Heart left ventricle (tissue), 16 donors: ENCODE results near the gene CFAP299. TPM values are rescaled to one million over a fixed set of nuclear protein-coding genes. Genes with fewer than 3 reads are reported as not detected.
"Not testable (repeated sequence)": the region's sequence is repeated elsewhere in the genome, so short reads cannot be mapped to it uniquely, and the experiment has no call there.

Experiments used
- ATAC-seq, 4 donors: fragments of 200-7000 bp; cut with Tn5 transposase; one replicate each; pipeline ENCODE4 v1.9.1; 2020 to 2022; ENCODE audit warnings: moderate library complexity in 4 of 4, mild to moderate bottlenecking in 3 of 4, moderate number of reproducible peaks in 1 of 4
- DNase-seq, 5 donors: peaks; one replicate each; pipeline ENCODE4 v3.0.0-alpha.2; 2020
- H3K27ac ChIP-seq, 12 donors: fragments of 200-600 bp; sonication (generic) in 4 of 12; one replicate each; pipeline versions ENCODE4 v1.5.0 to v1.8.0; 2016 to 2022; ENCODE audit warnings: mild to moderate bottlenecking in 2 of 12
- H3K27me3 ChIP-seq, 9 donors: fragments of 200-600 bp; sonication (generic) in 2 of 9; one replicate each; pipeline versions ENCODE4 v1.5.1 to v1.8.0; 2016 to 2022; ENCODE audit warnings: mild to moderate bottlenecking in 3 of 9
- H3K36me3 ChIP-seq, 9 donors: fragments of 200-600 bp; sonication (generic) in 2 of 9; one replicate each; pipeline versions ENCODE4 v1.5.0 to v1.8.0; 2018 to 2022; ENCODE audit warnings: mild to moderate bottlenecking in 2 of 9
- H3K4me1 ChIP-seq, 12 donors: fragments of 200-600 bp; sonication (generic) in 4 of 12; one replicate each; pipeline versions ENCODE4 v1.5.0 to v1.8.0; 2016 to 2022; ENCODE audit warnings: mild to moderate bottlenecking in 3 of 12
- H3K4me3 ChIP-seq, 12 donors: fragments of 200-600 bp; sonication (generic) in 4 of 12; one replicate each; pipeline versions ENCODE4 v1.5.0 to v1.8.0; 2017 to 2022; ENCODE audit warnings: mild to moderate bottlenecking in 9 of 12, moderate library complexity in 4 of 12
- H3K9me3 ChIP-seq, 12 donors: fragments of 200-600 bp; sonication (generic) in 4 of 12; one replicate each; pipeline versions ENCODE4 v1.5.0 to v1.8.0; 2016 to 2022; ENCODE audit warnings: mild to moderate bottlenecking in 1 of 12
- CTCF ChIP-seq, 12 donors: fragments of 200-600 bp; sonication (generic) in 4 of 12; IDR thresholded peaks; one replicate each; pipeline versions ENCODE4 v1.5.0 to v1.8.0; 2018 to 2022; ENCODE audit warnings: antibody characterized with exemption in 12 of 12, mild to moderate bottlenecking in 5 of 12
- POLR2A ChIP-seq, 2 donors: fragments of 450-650 bp; IDR thresholded peaks; one replicate each; pipeline ENCODE4 v1.6.1; 2017; ENCODE audit warnings: antibody characterized with exemption in 2 of 2, mild to moderate bottlenecking in 2 of 2, moderate library complexity in 2 of 2
- WGBS, 4 donors: extraction: QIAGEN DNeasy Blood & Tissue Kit in 2 of 4; methylation state at CpG; one replicate each; pipeline versions ENCODE4 v1.1.5 to v1.1.7; 2013 to 2018; 5-methylcytosine and 5-hydroxymethylcytosine counted together
- intact Hi-C, 10 donors: fragments of 100-400 bp; cut with DNase I; formaldehyde crosslinking; loops; one replicate each; pipeline versions ENCODE4 v1.11.1 to v1.14.2; 2022
- long read RNA-seq, 3 donors: library from polyadenylated mRNA; unstranded; transcript quantifications; one replicate each; pipeline ENCODE4 v2.0.0, GENCODE V29; 2020 to 2021
- polyA plus RNA-seq, 2 donors: library from polyadenylated mRNA; stranded (reverse); fragments of 200-250 nt; gene quantifications; one replicate each; pipeline ENCODE4 v1.2.3, GENCODE V29; 2013
- total RNA-seq, 9 donors: library from RNA; depleted of rRNA in 2 of 9; stranded (reverse); fragments of >200 nt in 2 of 9; fragmentation: NEBNext Ultra II Directional in 3 of 9; extraction: Animal tissue kit (Norgen Biotek cat#: 25700) in 3 of 9; gene quantifications; one replicate each; pipeline versions ENCODE4 v1.1.0 to v1.2.4, GENCODE V29; 2016 to 2023
- donor health status: ischemic (EF 13 %, LVEDD 7.1; RV severe dilation, severe dysfunction).
- donor health status: healthy with polysubstance abuse.
- donor health status: DM: no; HTN: yes; CAD: no.
- donor health status: DM: no; HTN: no; CAD: no.
- donor health status: ischemic (EF 25% LVEDD 6.9; RV normal size, moderate dysfunction).
- donor health status: ischemic (EF 25% LVEDD 5.7; RV mildly dilated, moderate dysfunction).
- donor health status: healthy.
- donor health status: DM: yes; HTN: yes; CAD: no.
- donor health status: ischemic (EF 35%, LVEDD 5.7; RV mildly dilated, moderate dysfunction).
- donor health status: nonischemic (EF 11% LVEDD 7.7; RV severe dilation, severe dysfunction).
- donor health status: DM: yes; HTN: yes; CAD: no.
- donor health status: PGD.
- donor health status: ischemic (EF 29% LVEDD 5.4; RV normal size, mild dysfunction).
- donor health status: nonischemic (EF 23%, LVEDD 6.1; RV moderate dilation, normal function).

CFAP299 gene
- total RNA-seq (under 1 TPM in 1 of 9 donors, not detected in 8; 0.25 TPM), polyA plus RNA-seq (not detected)
- long read RNA-seq, donor 1: 0 reads
- long read RNA-seq, donor 2: 0 reads
- long read RNA-seq, donor 3: 0 reads

- H3K36me3 ChIP-seq: no peaks in the 10 kb centered on the region
- intact Hi-C loops: loop anchor here in 4 of 10 donors (5.0 to 10.0 kb wide), 3 partner anchors 153 to 1391 kb away; no protein-coding TSS in a partner anchor
- 0 to 1% (median 1%) methylated on average over 23 to 49 of the region's 49 CpGs for WGBS, 4 donors
- DNase-seq (peak; percentile 72 to 88 (median 82)), ATAC-seq (peak; percentile 88 to 98 (median 96))
- H3K27me3 ChIP-seq: peaks cover 0 to 46% (median 10%) of the 10 kb centered on the region in 9 donors
- peak within 1 kb of the TSS; percentile 27 to 73 (median 56) for H3K4me3 ChIP-seq
- TF ChIP-seq CTCF (IDR thresholded peaks at IDR 0.05) (peak in 10 of 12 donors; percentile 17 to 63 (median 38)), POLR2A (IDR thresholded peaks at IDR 0.05) (no peak)
- no peaks in the 10 kb centered on the region for H3K9me3 ChIP-seq
- H3K27ac ChIP-seq: peak within 1 kb of the TSS in 1 of 12 donors; percentile 66
- peaks cover 0 to 12% (median 5%) of the 10 kb centered on the region in 12 donors for H3K4me1 ChIP-seq
These were observed at the start of gene CFAP299 for GRCh38 chr4:80335554-80336358. Gene CFAP299, plus strand, starts transcription at chr4:80335730.

- H3K4me3 ChIP-seq: no peak overlapping the region
- H3K36me3 ChIP-seq: no peaks in the 10 kb centered on the region
- DNase-seq (no peak), ATAC-seq (no peak)
- no peaks in the 10 kb centered on the region for H3K9me3 ChIP-seq
- 55 to 71% (median 60%) methylated on average over 7 of the region's 7 CpGs for WGBS, 4 donors
- intact Hi-C loops: no loop called here
- no peak for TF ChIP-seq CTCF (IDR thresholded peaks at IDR 0.05)
- no peak for TF ChIP-seq POLR2A (IDR thresholded peaks at IDR 0.05)
- H3K4me1 ChIP-seq: no peaks in the 10 kb centered on the region
- peaks cover 0 to 16% (median 0%) of the 10 kb centered on the region in 9 donors for H3K27me3 ChIP-seq
- no peak overlapping the region for H3K27ac ChIP-seq
These were observed 49.1 kb upstream of the CFAP299 start for GRCh38 chr4:80286451-80286850.

- H3K27ac ChIP-seq, ATAC-seq, H3K9me3 ChIP-seq, H3K4me1 ChIP-seq, intact Hi-C loops, H3K36me3 ChIP-seq, H3K4me3 ChIP-seq, DNase-seq: not testable (repeated sequence)
- 89 to 100% (median 93%) methylated on average over 2 of the region's 2 CpGs for WGBS, 4 donors
- H3K27me3 ChIP-seq: peaks cover 0 to 18% (median 0%) of the 10 kb centered on the region in 9 donors
These were observed 44.9 kb upstream of the CFAP299 start for GRCh38 chr4:80290665-80291064.

- WGBS, 4 donors: 87 to 95% (median 92%) methylated on average over 2 of the region's 2 CpGs
These were observed 41.3 kb upstream of the CFAP299 start for GRCh38 chr4:80294206-80294605.

More at GRCh38 chr4:80294206-80294605, 41.3 kb upstream of the CFAP299 start:
- ATAC-seq (no peak), DNase-seq (no peak)
- intact Hi-C loops: no loop called here
- Histone ChIP-seq H3K4me1 (no peaks in the 10 kb centered on the region), H3K9me3 (peaks cover 0 to 5% (median 0%) of the 10 kb centered on the region in 12 donors), H3K27ac (no peak overlapping the region), H3K27me3 (peaks cover 0 to 7% (median 0%) of the 10 kb centered on the region in 9 donors), H3K36me3 (no peaks in the 10 kb centered on the region), H3K4me3 (no peak overlapping the region)
- TF ChIP-seq POLR2A (IDR thresholded peaks at IDR 0.05) (no peak), CTCF (IDR thresholded peaks at IDR 0.05) (no peak)
